SK-N-MC (cell line): ENCODE measurements around the gene LSR.

Source experiments
- EZH2 ChIP-seq: fragments of 200-600 bp; sonication (generic); IDR thresholded peaks from one replicate; pipeline ENCODE4 v1.6.1; 2017; ENCODE audit warnings: antibody characterized with exemption
- POLR2AphosphoS5 ChIP-seq: IDR thresholded peaks from 2 replicates; pipeline ENCODE4 v1.6.1; 2012; ENCODE audit warnings: mild to moderate bottlenecking, low read depth, low read length, borderline replicate concordance

GRCh38 chr19:35267818-35268535, 19.2 kb downstream of the LSR start:
- TF ChIP-seq EZH2: no peak
- peak; percentile 69 for TF ChIP-seq POLR2AphosphoS5
